ENCODE measurements around the gene UNC45B.

UNC45B gene

DNA sequence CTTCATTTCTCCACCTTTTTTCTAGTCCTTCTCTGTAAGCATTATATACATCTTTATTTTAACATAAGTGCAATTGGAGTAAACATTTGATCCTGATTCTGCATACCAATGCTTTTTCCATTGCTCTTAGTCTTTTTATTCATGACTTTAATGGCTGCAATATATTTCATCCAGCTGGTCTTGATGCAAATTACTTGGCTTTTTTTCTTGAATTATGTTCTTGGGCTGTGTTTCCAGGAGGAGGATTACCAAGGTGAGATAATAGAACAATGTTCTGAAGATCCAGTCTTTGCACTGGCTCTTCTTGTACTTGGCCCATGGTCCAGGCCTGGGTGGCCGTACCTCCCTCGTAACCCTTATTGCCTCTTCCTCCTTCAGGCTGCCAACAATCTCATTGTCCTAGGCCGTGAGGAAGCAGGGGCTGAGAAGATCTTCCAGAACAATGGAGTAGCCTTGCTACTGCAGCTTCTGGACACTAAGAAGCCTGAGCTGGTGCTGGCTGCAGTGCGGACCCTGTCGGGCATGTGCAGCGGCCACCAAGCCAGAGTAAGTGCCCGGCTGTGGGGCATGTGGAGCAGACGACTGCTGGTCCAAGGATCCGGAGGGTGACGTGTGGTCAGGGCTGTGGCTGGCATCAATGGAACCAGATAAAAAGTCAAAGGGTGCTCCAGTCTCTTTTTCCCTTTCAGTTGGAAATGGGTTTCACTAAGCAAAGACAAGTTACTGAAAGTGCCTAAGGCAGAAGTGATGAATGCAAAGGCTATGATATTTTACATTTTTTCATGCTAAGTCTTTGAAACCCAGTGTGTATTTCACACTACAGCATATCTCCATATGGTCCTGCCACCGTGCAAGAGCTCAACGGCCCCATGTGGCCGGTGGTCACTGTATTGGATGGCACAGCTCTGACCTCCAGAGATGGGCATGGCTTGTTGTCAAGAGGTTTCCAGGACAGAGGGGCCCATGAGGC, 6.9 kb downstream of the UNC45B start:
- no peaks in the 10 kb centered on the region for H3K79me2 ChIP-seq (ENCODE audit: insufficient read depth, low read length)
- TF ChIP-seq, protein P1, sequence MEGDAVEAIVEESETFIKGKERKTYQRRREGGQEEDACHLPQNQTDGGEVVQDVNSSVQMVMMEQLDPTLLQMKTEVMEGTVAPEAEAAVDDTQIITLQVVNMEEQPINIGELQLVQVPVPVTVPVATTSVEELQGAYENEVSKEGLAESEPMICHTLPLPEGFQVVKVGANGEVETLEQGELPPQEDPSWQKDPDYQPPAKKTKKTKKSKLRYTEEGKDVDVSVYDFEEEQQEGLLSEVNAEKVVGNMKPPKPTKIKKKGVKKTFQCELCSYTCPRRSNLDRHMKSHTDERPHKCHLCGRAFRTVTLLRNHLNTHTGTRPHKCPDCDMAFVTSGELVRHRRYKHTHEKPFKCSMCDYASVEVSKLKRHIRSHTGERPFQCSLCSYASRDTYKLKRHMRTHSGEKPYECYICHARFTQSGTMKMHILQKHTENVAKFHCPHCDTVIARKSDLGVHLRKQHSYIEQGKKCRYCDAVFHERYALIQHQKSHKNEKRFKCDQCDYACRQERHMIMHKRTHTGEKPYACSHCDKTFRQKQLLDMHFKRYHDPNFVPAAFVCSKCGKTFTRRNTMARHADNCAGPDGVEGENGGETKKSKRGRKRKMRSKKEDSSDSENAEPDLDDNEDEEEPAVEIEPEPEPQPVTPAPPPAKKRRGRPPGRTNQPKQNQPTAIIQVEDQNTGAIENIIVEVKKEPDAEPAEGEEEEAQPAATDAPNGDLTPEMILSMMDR (IDR thresholded peaks at IDR 0.05; ENCODE audit: low read length): no peak
- no peak for TF ChIP-seq EZH2 (IDR thresholded peaks at IDR 0.05; ENCODE audit: borderline replicate concordance, low read length)
- no peaks in the 10 kb centered on the region for H3K4me1 ChIP-seq (ENCODE audit: insufficient read depth, low read length, severe bottlenecking)
- no peak overlapping the region for H3K9ac ChIP-seq (ENCODE audit: low read length)
- no peaks in the 10 kb centered on the region for H3K9me2 ChIP-seq (ENCODE audit: low read depth, low read length)
- no peaks in the 10 kb centered on the region for H3K9me3 ChIP-seq (ENCODE audit: low read length)
- no peaks in the 10 kb centered on the region for H3F3A ChIP-seq (ENCODE audit: insufficient read depth, low read length)
- H3K27ac ChIP-seq (ENCODE audit: low read depth, low read length, poor library complexity, severe bottlenecking): no peak overlapping the region
- H2AFZ ChIP-seq (ENCODE audit: low read length): no peak overlapping the region
- no peaks in the 10 kb centered on the region for H3K27me3 ChIP-seq (ENCODE audit: insufficient read depth, low read length)
- H3K4me3 ChIP-seq (ENCODE audit: low read depth, low read length, poor library complexity, severe bottlenecking): no peak overlapping the region
- H3K4me2 ChIP-seq (ENCODE audit: low read length): no peak overlapping the region
- H4K20me1 ChIP-seq (ENCODE audit: insufficient read depth, low read length): no peaks in the 10 kb centered on the region
- no peaks in the 10 kb centered on the region for H3K36me3 ChIP-seq (ENCODE audit: insufficient read depth, low read length)

DNA sequence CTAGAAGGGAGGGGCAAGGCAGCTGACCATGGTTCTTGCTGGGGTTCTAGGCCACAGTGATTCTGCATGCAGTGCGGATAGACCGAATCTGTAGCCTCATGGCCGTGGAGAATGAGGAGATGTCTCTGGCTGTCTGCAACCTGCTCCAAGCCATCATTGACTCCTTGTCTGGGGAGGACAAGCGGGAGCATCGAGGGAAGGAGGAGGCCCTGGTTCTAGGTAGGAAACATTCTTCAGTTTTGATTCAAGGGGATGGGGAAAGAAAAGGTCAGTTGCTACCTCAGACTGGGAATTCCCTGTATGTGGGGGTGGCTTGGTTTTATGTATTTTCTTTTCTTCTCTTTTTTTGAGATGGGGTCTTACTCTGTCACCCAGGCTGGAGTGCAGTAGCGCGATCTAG, 7.6 kb downstream of the UNC45B start:
- Histone ChIP-seq H2AFZ (ENCODE audit: low read length) (no peak overlapping the region), H3K9me3 (ENCODE audit: low read length) (no peaks in the 10 kb centered on the region), H4K20me1 (ENCODE audit: insufficient read depth, low read length) (no peaks in the 10 kb centered on the region), H3K27me3 (ENCODE audit: insufficient read depth, low read length) (no peaks in the 10 kb centered on the region), H3K27ac (ENCODE audit: low read depth, low read length, poor library complexity, severe bottlenecking) (no peak overlapping the region), H3K9ac (ENCODE audit: low read length) (no peak overlapping the region), H3K4me2 (ENCODE audit: low read length) (no peak overlapping the region), H3K4me1 (ENCODE audit: insufficient read depth, low read length, severe bottlenecking) (no peaks in the 10 kb centered on the region), H3F3A (ENCODE audit: insufficient read depth, low read length) (no peaks in the 10 kb centered on the region), H3K9me2 (ENCODE audit: low read depth, low read length) (no peaks in the 10 kb centered on the region), H3K36me3 (ENCODE audit: insufficient read depth, low read length) (no peaks in the 10 kb centered on the region), H3K79me2 (ENCODE audit: insufficient read depth, low read length) (no peaks in the 10 kb centered on the region), H3K4me3 (ENCODE audit: low read depth, low read length, poor library complexity, severe bottlenecking) (no peak overlapping the region)
- no peak for TF ChIP-seq EZH2 (IDR thresholded peaks at IDR 0.05; ENCODE audit: borderline replicate concordance, low read length)
- TF ChIP-seq, protein P1 (IDR thresholded peaks at IDR 0.05; ENCODE audit: low read length): no peak

DNA sequence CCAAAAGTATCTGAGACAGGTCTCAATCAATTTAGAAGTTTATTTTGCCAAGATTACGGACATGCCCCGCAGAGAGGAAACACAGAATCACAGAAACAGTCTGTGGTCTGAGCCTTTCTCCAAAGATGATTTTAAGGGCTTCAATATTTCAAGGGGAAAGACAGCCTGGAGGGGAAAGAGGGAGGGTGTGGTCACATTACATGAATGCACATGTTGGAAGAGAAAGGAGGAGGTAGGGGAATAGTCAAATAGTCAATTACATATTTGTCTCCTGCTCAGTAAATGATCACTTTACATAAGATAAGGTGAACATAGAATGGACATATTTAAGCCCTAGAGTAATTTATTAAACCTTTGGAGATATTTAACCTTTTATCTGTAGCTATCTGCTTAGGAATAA, 12.3 kb downstream of the UNC45B start:
- Histone ChIP-seq H3F3A (ENCODE audit: insufficient read depth, low read length) (no peaks in the 10 kb centered on the region), H3K4me2 (ENCODE audit: low read length) (no peak overlapping the region), H4K20me1 (ENCODE audit: insufficient read depth, low read length) (no peaks in the 10 kb centered on the region), H3K9me3 (ENCODE audit: low read length) (no peaks in the 10 kb centered on the region), H3K4me1 (ENCODE audit: insufficient read depth, low read length, severe bottlenecking) (no peaks in the 10 kb centered on the region), H2AFZ (ENCODE audit: low read length) (no peak overlapping the region), H3K9me2 (ENCODE audit: low read depth, low read length) (no peaks in the 10 kb centered on the region), H3K27me3 (ENCODE audit: insufficient read depth, low read length) (peaks cover 4% of the 10 kb centered on the region; the same call in 1 of the 2 replicates), H3K27ac (ENCODE audit: low read depth, low read length, poor library complexity, severe bottlenecking) (no peak overlapping the region), H3K9ac (ENCODE audit: low read length) (no peak overlapping the region), H3K79me2 (ENCODE audit: insufficient read depth, low read length) (no peaks in the 10 kb centered on the region), H3K36me3 (ENCODE audit: insufficient read depth, low read length) (no peaks in the 10 kb centered on the region), H3K4me3 (ENCODE audit: low read depth, low read length, poor library complexity, severe bottlenecking) (no peak overlapping the region)
- TF ChIP-seq EZH2 (IDR thresholded peaks at IDR 0.05; ENCODE audit: borderline replicate concordance, low read length): no peak

All from OCI-LY1 (cell line).